HK-2 (cell line): ENCODE measurements around the gene GLP2R.

Experiments
- DNase-seq: peaks from one replicate; pipeline ENCODE4 v3.0.0-alpha.2; 2018; ENCODE audit not compliant: unreplicated experiment

Gene GLP2R

GRCh38 chr17:9854255-9854654 lies 28.5 kb downstream of the GLP2R start:
- no peak for DNase-seq

DNA sequence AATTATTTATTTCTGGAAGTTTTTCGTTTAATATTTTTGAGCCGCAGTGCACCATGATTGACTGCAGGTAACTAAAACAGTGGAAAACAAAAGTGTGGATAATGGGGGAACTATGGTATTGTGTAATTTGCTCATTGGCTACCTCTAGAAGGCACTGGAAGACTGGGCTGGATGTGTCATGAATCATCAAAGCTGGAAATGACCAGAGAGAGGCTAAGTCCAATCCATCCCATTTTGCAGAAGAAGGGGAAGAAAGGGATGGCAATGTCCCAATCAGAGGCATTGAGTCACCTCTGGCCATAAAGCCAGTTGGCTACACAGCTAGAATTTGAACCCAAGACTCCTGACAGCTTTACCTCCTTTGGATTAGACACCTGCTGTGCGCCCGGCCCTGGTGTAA lies 29.3 kb downstream of the GLP2R start:
- DNase-seq = no peak

- no peak for DNase-seq
These were observed 34.1 kb downstream of the GLP2R start for GRCh38 chr17:9859781-9860180.

DNA sequence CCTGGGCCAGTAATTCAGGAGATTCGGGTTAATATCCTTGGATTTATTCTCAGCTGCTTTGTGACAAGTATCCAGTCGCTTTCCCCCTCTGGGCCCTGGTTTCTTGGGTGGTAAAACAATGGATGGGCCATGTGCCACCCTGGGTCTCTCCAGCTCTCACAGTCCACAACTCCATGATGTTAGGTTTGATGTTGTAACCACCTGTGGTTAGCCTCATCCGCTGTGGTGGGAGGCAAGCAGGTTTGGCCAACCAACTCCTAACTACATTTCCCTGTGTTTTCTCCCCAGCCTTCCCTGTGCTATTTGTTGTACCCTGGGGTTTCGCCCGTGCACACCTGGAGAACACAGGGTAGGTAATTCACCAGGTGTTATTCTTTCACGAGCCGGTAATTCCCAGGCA lies 35.1 kb downstream of the GLP2R start:
- no peak for DNase-seq

GRCh38 chr17:9862220-9862619 lies 36.5 kb downstream of the GLP2R start:
- no peak for DNase-seq

DNA sequence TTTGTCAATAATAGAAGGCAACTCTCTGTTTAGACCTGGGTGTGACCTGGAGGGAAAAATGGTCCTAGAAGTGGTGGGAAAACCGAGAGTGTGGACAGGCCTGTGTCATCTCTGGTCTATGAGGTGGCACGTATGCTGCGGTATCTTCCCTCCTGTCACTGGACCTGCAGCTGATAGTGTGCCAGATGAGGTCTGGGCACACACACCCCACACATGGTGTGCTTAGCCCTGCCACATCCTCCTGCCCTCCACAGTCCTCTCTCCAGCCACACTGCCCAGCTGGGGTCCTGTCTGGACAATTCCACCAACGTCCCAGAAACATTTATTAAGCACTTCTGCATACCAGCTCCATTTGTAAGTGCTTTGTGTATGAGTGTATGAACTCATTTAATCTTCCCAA lies 37.2 kb downstream of the GLP2R start:
- DNase-seq = no peak

GRCh38 chr17:9865586-9865985 lies 39.9 kb downstream of the GLP2R start:
- DNase-seq = no peak

- no peak for DNase-seq
These were observed 42.8 kb downstream of the GLP2R start for GRCh38 chr17:9868552-9868951.

GRCh38 chr17:9872852-9873251 lies 47.1 kb downstream of the GLP2R start:
- no peak for DNase-seq

DNA sequence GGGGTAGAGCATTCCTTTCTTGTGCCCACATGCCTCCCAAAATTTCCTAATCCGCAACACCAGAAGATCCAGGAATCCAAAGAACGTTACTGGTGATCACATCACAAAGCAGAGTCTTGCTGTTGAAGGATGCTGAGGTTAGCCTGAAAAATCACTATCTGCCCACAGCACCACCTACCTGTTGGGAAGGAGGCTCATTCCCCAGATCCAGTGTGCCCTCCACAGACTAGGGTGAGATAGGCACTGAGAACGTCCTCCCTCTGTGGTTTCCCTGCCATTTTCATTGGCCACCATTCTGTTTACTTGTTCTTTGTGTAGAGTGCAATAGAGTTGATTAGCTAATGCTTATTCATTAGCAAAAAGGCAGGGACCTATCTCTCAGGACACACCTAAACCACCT lies 49.0 kb downstream of the GLP2R start:
- no peak for DNase-seq

- no peak for DNase-seq
These were observed 49.7 kb downstream of the GLP2R start for GRCh38 chr17:9875441-9875840.

- DNase-seq = no peak
These were observed 52.6 kb downstream of the GLP2R start for GRCh38 chr17:9878356-9878755.

DNA sequence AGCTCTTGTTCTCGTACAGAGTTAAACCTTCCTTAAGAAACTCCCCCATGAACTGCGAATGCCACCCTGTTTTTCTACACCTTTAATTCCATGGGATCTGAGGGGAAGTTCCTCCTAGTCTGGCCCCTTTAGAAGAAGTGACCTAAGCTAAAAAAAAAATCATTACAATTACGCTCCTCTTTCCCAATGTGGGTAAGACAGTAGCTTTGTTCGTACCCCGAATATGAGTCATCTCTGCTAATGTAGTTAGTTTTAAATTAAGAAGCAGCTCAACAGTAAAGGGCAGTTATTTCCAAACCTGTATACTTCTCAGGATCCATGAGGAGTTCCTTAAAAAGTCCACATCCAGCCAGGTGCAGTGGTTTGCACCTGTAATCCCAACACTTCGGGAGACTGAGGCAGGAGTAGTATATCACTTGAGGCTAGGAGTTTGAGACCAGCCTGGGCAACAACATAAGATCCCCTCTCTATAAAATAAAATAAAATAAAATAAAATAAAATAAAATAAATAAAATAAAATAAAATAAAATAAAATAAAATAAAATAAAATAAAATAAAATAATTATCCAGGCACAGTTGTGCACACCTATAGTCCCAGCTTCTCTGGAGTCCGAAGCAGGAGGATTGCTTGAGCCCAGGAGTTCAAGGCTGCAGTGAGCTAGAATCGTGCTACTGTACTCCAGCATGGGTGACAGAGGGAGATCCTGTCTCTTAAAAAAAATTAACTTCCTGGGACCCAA lies 53.2 kb downstream of the GLP2R start:
- DNase-seq = no peak

GRCh38 chr17:9880582-9880999 lies 54.9 kb downstream of the GLP2R start:
- peak; percentile 19 for DNase-seq

DNA sequence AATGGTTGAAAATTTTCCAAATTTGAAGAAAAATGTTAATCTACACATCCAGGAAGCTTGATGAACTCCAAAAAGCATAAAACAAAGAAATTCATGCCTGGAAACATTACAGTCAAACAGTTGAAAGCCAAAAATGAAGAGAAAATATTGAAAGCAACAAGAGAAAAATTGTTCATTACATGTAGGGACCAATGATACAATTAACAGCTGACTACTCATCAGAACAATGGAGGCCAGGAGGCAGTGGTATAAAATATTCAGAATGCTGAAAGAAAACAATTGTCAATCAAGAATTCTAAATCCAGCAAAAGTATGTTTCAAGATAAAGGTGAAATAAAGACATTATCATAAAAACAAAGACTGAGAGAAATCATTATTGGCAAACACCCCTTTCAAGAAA lies 57.7 kb downstream of the GLP2R start:
- DNase-seq = no peak

DNA sequence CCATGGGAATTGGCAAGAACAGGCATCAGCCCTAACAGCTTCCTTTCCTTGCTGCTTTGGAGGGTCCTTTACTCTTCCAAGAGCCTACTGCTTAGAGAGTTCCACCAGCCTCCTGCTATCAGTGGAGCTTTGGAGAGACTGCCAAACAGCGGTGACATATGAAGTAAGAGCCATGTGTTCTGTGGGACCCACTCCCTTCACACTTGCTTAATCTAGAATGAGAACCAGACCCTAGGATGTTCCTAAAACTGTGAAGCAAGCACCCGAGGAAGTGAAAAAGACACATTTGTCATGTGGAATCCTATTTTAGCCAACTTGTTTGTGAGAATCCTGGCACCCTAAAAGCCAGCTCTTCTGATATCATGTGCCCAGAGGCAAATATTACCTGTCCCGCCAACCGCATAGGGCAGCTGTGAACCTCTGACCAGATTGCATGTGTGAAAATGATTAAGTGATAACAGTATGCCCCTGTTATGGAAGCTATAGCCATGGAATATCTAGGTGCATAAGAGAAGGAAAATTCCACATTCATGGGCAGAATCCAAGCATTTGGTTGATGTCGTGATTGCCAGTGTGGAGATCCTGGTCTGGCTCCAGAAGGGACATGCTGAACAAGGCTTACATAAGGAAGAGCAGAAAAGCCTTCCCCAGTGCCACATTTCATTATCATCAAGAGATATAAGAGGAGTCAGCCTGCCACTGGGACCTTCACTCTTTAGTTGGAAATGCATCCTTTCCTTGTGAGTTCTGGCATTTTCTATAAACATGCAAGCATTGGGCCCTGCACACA lies 60.6 kb downstream of the GLP2R start:
- DNase-seq = no peak

- DNase-seq = no peak
These were observed 61.8 kb downstream of the GLP2R start for GRCh38 chr17:9887508-9887907.

DNA sequence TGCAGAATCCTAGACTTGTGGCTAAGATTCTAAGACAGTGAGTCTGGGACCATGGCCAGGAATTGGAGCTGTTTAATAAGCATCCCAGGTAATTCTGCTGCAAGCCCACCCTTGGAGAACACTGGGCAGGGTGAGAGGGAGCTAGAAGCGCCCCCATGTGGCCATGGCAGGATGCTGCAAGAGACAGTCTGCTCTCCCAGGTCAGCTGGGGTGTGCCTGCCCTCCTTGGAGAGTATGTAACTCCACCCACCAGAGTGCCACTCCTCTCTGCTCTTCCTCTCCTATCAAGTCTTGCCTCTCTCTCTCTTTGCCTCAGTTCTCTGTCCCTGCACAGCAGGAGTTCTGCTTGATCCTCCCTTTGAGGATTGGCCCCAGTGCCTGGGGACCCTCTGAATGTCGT lies 64.4 kb downstream of the GLP2R start:
- DNase-seq = peak; percentile 38

- no peak for DNase-seq
These were observed 67.8 kb downstream of the GLP2R start for GRCh38 chr17:9893411-9894012.

DNA sequence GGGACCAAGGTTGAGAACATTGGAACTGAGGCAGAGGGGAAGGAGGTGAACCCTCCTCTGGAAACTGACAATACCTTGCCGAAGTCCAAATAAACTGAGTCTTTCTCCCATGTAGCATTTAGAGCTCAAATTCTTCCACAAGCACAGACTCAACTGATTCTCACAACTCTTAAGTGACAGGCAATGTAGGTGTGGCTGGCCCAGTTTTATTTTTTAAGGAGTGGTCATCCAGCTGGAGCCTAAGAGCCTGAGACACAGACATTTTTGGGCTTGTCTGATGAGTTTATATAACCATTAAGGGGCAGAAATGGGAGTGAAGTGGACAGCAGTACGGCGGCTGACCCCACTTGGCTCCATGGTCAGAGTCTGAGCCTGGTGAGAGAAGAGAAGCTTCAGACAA lies 68.5 kb downstream of the GLP2R start:
- DNase-seq = no peak

DNA sequence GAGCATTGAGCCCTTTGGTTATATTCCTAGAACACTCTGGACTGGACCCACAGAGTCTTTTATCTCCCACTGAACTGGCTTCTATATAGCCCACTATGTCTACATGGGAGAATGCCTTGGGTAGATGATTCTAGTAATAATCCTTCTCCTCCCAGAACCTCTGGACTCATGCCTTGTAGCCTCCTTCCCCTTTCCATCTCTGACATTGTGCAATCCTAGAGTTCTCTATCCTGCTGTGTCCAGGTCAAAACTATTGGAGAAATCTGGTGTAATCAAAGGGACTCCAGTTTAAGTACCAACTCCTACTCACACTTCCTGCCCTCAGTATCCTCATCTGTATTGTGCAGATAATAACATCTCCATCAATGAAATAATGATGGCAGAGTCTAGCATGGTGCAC lies 70.2 kb downstream of the GLP2R start:
- DNase-seq = no peak

DNA sequence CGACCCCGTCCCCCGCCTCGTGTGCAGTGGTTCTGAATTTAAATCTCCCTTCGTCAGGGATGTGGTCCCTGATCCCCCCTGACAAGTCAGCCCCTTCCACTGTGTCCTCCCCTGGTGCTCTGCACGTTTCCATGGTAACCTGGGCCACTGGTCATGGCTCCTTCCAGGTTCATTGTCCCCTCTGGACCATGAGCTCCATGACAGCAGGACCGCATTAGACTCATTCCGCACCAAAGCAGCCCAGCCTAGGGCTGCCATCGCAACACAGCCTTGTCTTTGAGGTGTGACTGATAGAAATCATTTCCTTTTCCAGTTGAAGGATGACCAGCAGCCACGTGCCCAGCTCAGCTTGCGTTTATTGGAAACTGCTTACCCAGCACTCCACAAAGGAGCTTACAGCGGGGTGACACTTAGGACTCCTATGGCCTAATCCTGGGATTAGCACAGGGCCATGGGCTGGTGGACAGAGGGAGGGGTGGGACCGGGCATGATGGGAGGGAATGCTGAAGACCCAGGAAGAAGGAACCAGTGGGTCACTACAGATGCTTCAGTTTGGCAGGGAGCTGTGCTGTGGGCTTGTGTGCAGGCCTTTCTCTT lies 71.7 kb downstream of the GLP2R start:
- no peak for DNase-seq

DNA sequence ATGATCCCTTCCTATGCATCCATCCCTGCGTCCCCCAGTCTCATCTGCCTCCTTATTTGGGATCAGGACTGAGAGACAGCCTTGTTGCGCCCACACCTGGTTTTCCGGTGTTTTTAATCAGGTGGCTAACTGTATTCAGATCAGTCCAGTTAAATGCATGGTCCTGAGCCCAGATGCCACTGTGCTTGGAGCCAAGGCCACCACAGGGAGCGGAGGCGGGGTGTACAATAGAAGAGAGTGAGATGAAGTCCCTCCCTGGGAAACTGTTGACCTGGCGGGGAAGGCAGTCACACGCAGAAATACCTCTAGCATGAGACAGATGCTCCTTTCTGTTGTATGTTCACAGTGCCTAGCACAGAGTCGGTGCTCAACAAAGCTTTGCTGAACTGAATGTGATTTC lies 73.1 kb downstream of the GLP2R start:
- DNase-seq = no peak
